NB4 (cell line): ENCODE data around the gene SLC4A9.

Source experiments
- DNase-seq: peaks from one replicate; pipeline ENCODE4 v3.0.0; 2010; ENCODE audit warnings: low read depth
- H3K4me3 ChIP-seq: one replicate; pipeline ENCODE4 v1.5.1; 2011; ENCODE audit warnings: mild to moderate bottlenecking, low read depth, low read length, moderate library complexity
- CTCF ChIP-seq: IDR thresholded peaks from one replicate; pipeline ENCODE4 v1.5.1; 2012; ENCODE audit warnings: low read depth, low read length
- MAX ChIP-seq: IDR thresholded peaks from 2 replicates; pipeline ENCODE4 v1.6.1; 2011; ENCODE audit warnings: low read depth, low read length
- MYC ChIP-seq: IDR thresholded peaks from 2 replicates; pipeline ENCODE4 v1.6.1; 2011; ENCODE audit warnings: low read depth, low read length
- POLR2A ChIP-seq: IDR thresholded peaks from 2 replicates; pipeline ENCODE4 v1.6.1; 2011; ENCODE audit warnings: mild to moderate bottlenecking; ENCODE audit not compliant: insufficient read length; ENCODE audit errors: extremely low read depth

Gene SLC4A9

GRCh38 chr5:140363631-140364471 lies 3.9 kb downstream of the SLC4A9 start:
- TF ChIP-seq POLR2A (no peak), MYC (no peak), CTCF (no peak), MAX (no peak)
- DNase-seq = no peak
- no peak overlapping the region for H3K4me3 ChIP-seq

- DNase-seq = no peak
- H3K4me3 ChIP-seq = no peak overlapping the region
- no peak for TF ChIP-seq POLR2A
- TF ChIP-seq MYC = no peak
- TF ChIP-seq CTCF = no peak
- no peak for TF ChIP-seq MAX
Observed at GRCh38 chr5:140364472-140364765, 4.4 kb downstream of the SLC4A9 start.

- TF ChIP-seq POLR2A = no peak
- no peak for TF ChIP-seq MYC
- TF ChIP-seq CTCF = no peak
- DNase-seq = no peak
- no peak overlapping the region for H3K4me3 ChIP-seq
Observed at GRCh38 chr5:140365282-140365681, 5.3 kb downstream of the SLC4A9 start.

- DNase-seq = no peak
- TF ChIP-seq POLR2A = no peak
- no peak for TF ChIP-seq MYC
- TF ChIP-seq CTCF = no peak
- TF ChIP-seq MAX = no peak
- no peak overlapping the region for H3K4me3 ChIP-seq
Observed at GRCh38 chr5:140365941-140366340, 5.9 kb downstream of the SLC4A9 start.

- no peak for DNase-seq
- TF ChIP-seq CTCF (no peak), POLR2A (no peak), MAX (no peak), MYC (no peak)
- H3K4me3 ChIP-seq = no peak overlapping the region
Observed at GRCh38 chr5:140366589-140367255, 6.7 kb downstream of the SLC4A9 start.
